ENCODE data around the gene DNAJC21.

Gene DNAJC21

DNA sequence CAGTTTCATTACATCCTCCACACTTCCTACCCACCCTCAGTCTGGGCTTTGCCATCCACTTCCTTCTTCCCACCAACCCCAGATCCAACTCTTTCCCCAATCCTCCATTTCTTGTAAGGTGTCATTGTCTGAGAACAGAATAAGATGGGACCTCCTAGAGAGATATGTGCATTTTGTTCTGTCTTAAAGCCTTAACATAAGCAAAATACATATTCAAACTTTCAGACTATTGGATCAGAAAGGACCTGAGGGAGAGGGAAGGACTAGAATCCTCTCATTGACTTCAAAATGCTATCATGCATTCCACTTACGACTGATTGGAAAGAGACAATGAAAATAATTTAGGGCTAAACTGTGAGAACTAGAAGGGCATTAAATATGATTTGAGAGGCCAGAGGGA lies 75.4 kb downstream of the DNAJC21 start:
- Histone ChIP-seq H3K27me3 (ENCODE audit: low read length) (no peaks in the 10 kb centered on the region), H3K36me3 (ENCODE audit: low read length) (no peaks in the 10 kb centered on the region), H3K27ac (ENCODE audit: low read depth, low read length) (no peak overlapping the region), H2AFZ (ENCODE audit: low read depth, low read length, severe bottlenecking) (no peak overlapping the region), H3K9ac (ENCODE audit: low read length) (no peak overlapping the region), H3K4me2 (ENCODE audit: low read depth, low read length, poor library complexity, severe bottlenecking) (no peak overlapping the region), H3K9me2 (replicated peaks; ENCODE audit: insufficient read depth, low read length) (no peaks in the 10 kb centered on the region), H3K9me3 (ENCODE audit: insufficient read depth, low read length) (no peaks in the 10 kb centered on the region), H3K79me2 (ENCODE audit: insufficient read depth, low read length) (no peaks in the 10 kb centered on the region), H4K20me1 (ENCODE audit: low read depth, low read length) (no peaks in the 10 kb centered on the region), H3K4me3 (ENCODE audit: insufficient read depth, low read length, poor library complexity, severe bottlenecking) (no peak overlapping the region), H3F3A (ENCODE audit: insufficient read depth) (no peaks in the 10 kb centered on the region)
- TF ChIP-seq EZH2phosphoT487 (conservative IDR thresholded peaks at IDR 0.05; ENCODE audit: low read length), result no peak
- TF ChIP-seq, protein P1, sequence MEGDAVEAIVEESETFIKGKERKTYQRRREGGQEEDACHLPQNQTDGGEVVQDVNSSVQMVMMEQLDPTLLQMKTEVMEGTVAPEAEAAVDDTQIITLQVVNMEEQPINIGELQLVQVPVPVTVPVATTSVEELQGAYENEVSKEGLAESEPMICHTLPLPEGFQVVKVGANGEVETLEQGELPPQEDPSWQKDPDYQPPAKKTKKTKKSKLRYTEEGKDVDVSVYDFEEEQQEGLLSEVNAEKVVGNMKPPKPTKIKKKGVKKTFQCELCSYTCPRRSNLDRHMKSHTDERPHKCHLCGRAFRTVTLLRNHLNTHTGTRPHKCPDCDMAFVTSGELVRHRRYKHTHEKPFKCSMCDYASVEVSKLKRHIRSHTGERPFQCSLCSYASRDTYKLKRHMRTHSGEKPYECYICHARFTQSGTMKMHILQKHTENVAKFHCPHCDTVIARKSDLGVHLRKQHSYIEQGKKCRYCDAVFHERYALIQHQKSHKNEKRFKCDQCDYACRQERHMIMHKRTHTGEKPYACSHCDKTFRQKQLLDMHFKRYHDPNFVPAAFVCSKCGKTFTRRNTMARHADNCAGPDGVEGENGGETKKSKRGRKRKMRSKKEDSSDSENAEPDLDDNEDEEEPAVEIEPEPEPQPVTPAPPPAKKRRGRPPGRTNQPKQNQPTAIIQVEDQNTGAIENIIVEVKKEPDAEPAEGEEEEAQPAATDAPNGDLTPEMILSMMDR (IDR thresholded peaks at IDR 0.05; ENCODE audit: insufficient read depth, low read length, poor library complexity, severe bottlenecking), result no peak
